Hepatic stellate cell (primary cell): ENCODE measurements around the gene MYBPH.

ENCODE experiments used
- DNase-seq: peaks from one replicate; pipeline ENCODE4 v3.0.0; 2011; ENCODE audit warnings: low spot score

Gene MYBPH

DNA sequence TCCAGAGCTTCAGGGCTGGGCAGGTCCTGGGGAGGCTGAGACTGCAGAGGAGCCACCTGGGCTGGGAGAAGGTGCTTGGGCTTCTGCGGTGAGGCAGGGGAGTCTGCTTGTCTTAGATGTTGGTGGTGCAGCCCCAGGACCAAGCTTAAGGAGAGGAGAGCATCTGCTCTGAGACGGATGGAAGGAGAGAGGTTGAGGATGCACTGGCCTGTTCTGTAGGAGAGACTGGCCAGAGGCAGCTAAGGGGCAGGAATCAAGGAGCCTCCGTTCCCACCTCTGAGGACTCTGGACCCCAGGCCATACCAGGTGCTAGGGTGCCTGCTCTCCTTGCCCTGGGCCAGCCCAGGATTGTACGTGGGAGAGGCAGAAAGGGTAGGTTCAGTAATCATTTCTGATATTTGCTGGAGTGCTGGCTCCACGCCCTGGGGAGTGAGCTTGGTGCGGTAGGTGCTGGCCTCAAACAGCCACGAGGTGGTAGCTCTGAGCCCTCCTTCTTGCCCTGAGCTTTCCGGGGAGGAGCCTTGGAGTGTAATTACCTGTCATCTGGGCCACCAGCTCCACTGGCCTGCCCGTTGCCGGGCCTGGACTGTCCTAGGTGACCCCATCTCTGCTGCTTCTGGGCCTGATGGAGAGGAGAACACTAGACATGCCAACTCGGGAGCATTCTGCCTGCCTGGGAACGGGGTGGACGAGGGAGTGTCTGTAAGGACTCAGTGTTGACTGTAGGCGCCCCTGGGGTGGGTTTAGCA, 9.3 kb downstream of the MYBPH start:
- DNase-seq, result no peak

DNA sequence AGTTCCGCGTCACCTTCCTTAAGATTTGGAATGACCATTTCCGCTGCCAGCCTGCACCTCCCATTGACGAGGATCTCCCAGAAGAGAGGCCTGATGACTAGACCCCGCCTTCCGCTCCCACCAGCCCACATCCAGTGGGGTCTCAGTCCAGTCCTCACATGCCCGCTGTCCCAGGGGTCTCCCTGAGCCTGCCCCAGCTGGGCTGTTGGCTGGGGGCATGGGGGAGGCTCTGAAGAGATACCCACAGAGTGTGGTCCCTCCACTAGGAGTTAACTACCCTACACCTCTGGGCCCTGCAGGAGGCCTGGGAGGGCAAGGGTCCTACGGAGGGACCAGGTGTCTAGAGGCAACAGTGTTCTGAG, 9.8 kb downstream of the MYBPH start:
- no peak for DNase-seq

DNA sequence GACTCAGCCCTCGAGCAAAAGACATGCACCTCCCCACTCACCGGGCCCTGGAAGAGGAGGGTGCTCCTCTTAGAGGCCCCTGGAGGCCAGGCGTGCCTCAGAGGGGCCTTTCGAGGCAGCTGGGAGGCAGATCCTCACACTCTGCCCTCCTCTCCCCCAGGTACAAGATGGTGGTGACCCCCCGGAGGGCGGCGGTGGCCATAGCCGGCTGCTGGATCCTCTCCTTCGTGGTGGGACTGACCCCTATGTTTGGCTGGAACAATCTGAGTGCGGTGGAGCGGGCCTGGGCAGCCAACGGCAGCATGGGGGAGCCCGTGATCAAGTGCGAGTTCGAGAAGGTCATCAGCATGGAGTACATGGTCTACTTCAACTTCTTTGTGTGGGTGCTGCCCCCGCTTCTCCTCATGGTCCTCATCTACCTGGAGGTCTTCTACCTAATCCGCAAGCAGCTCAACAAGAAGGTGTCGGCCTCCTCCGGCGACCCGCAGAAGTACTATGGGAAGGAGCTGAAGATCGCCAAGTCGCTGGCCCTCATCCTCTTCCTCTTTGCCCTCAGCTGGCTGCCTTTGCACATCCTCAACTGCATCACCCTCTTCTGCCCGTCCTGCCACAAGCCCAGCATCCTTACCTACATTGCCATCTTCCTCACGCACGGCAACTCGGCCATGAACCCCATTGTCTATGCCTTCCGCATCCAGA, 10.4 kb downstream of the MYBPH start:
- no peak for DNase-seq

DNA sequence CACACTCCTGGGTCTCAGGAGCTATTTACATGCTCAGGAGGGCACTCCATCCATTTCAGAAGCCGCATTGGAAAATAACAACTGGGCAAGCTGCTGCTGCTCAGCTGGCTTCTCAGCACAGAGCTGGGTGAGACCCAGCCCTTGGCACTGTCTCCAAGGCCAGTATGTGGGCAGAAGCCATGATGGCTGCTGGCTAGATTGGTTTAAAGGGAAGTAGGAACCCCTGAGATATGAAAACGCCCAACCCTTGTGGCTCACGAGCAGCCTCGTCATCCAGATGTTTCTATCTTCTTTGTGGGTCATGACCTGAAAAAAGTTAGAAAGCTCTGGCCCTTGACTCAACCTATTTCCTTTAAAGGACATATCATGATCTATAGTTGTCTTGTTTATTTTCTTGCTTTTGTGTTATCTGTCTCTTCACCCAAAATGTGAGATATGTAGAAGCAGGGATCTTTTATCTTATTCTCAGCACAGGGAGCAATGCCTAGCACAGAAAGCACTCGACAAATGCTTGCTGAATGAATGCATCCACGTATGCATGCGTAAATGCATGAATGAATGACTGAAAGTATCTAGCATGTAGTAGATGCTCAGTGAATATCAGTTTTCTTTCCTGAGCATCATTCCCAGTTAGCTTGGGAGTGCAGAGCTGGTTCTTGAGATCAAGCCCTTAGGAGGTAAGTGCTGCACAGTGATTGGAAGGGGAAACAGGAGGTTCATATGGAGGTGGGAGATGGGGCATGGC, 11.6 kb downstream of the MYBPH start:
- no peak for DNase-seq

DNA sequence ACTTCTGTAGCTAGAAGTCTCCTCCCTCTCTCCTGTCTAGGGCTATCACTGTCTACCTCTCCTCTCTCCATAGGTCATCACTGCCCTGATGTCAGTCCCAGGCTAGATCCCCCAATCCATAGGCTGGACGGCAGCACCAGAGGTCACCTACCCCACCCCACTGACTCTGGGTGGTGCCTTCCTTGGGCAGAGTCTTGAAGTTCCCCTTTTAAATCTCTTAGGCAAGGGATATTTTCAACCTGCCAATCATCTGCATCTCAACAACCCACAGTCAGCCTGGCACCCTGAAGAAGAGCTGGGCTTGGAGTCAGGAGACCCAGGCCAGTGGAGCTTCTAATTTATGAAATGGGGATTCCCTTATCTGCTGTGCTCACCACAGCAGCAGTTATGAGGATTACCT, 13.2 kb downstream of the MYBPH start:
- DNase-seq, result no peak

DNA sequence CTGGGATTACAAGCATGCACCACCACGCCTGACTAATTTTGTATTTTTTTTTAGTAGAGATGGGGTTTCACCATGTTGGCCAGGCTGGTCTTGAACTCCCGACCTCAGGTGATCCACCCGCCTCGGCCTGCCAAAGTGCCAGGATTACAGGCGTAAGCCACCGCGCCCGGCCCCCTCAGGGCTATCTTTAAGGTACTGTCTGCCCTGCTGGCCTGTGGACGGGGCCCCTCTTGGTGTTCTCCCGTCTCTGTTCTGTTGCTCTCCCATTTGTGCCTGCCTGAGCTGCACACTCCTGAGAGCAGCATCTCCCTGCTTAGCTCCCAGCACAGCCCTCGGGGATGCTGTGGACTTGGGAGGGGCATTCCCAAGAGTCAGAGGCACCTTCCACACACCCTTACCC, 13.9 kb downstream of the MYBPH start:
- no peak for DNase-seq

DNA sequence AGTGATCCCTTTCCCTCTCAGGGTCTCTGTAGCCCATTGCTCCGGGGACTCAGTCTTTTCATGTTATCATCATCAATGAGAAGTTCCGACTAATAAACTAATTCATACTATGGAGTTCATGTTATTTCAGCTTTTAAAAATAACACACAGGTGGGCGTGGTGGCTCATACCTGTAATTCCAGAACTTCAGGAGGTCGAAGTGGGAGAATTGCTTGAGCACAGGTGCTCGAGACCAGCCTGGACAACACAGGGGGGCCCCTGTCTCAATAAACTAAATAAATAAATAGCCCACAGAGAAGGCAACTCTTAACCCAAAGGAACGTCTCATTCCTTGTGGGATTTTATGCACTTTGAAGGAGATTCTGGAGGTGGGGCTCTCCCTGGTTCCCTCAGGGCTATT, 14.5 kb downstream of the MYBPH start:
- DNase-seq, result no peak

DNA sequence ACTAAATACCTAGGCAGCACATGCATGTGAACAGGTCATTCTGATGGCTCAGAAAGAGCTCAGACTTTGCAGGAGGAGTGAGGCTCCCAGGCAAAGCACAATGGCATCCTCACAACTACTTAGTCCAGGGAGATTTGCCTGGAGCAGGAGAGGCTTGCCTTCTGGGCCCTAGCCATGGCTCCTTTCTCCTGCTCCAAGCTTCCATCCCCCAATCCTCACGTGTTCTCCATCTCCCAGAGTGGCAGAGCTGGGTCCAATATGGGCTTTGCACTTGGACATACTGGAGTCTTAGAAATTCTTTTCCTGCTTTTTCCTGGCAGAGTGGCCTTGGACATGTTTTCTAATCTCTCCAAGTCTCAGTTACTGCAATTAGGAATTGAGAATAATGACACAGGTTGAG, 15.8 kb downstream of the MYBPH start:
- no peak for DNase-seq

DNA sequence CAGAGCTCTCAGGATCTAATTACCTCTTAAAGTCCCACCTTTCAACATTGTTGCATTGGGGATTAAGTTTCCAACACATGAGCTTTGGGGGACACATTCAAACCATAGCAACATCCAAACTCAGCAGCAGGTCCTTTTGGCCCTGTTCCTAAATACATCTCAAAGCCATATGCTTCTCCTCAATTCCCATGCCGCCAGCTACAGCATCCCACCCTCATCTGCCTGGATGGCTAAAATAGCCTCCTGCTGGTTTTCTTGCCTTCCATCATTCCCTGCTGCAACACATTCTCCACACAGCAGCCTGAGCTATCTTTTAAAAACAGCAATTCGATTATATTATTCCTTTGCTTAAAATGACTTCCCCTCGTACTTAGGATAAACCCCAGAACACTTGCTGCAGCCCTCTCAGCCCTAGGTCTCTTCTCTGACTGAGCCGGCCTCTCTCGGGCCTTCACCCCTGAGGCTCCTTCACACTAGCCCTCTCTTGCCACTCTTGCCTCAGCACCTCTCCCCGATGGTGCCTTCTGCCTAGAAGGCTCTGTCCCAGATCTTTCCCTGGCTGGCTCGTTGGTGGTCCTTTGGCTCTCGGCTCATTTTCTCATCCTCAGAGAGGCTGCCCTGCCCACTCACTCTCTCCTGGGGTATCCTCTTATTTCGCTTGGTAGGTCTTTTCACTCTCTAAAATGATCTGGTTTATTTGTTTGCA, 16.5 kb downstream of the MYBPH start:
- DNase-seq, result no peak

DNA sequence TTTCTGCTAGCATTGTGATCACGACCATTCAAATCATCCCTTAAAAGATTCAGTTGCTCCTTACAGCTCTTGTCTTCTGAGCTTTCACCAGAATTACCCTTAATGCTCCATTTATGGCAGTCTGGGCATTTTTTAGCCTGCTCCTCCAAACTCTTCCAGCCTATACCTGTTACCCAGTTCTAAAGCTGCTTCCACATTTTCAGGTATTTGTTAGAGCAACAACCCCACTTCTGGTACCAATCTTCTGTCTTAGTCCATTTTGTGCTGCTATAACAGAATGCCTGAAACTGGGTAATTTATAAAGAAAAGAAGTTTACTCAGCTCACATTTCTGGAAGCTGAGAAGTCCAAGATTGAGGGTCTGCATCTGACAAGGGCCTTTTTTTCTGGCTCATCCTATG, 17.2 kb downstream of the MYBPH start:
- DNase-seq, result no peak

DNA sequence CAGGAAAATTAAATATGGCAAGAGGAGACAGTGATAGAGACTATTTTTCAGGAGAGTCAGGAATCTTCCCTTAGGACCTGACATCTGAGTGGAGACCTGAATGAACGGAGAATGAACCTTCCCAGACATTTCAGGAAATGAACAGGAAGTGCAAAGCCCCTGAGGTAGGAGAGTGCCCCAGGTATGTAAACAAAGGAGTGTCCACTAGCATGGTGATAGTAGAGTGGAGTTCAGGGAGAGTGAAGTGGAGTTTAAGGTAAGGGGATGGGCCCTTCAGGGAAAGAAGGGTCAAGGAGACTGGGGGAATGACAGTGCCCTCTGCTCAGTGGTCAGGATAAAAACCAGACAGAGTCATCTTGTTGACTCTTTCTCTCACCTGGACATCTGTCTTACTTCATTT, 19.3 kb downstream of the MYBPH start:
- DNase-seq, result no peak

DNA sequence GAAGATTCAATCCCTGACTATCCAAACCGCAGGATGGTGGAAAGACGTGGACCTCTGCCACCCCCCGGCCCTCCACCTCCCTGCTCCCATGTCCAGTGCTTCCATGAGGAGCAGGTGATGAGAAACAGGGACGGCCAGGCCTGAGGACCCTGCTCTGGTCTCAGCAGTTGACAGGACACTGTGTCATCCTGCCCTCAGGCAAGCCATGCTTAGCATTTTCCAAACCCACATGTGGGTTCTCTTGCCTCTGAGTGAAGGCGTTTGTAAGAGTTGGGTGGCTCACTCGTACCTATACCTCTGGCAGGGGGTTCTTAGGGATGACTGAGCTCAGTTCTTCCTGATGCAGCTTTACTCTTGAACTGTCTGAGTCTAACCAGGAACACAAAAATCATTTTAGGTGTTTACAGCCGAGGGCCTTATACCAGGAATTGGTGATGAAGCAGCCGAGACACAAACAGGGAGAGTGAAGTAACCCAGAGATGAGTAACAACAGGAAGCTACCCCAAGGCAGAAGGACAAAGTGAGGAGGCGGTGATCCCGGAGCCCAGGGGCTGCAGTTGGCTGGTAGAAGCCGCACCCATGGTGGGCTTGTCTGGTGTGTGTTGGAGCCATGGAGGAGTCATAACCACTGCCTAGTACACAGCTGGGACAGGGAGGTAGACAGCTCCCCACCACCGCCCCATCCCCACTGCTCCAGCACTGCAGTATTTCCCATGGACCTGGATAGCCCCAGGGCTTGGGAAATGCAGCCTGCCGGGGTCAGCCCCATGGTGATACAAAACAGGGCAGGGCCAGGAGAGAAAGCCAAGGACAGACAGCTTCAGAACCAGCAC, 21.4 kb downstream of the MYBPH start:
- no peak for DNase-seq

DNA sequence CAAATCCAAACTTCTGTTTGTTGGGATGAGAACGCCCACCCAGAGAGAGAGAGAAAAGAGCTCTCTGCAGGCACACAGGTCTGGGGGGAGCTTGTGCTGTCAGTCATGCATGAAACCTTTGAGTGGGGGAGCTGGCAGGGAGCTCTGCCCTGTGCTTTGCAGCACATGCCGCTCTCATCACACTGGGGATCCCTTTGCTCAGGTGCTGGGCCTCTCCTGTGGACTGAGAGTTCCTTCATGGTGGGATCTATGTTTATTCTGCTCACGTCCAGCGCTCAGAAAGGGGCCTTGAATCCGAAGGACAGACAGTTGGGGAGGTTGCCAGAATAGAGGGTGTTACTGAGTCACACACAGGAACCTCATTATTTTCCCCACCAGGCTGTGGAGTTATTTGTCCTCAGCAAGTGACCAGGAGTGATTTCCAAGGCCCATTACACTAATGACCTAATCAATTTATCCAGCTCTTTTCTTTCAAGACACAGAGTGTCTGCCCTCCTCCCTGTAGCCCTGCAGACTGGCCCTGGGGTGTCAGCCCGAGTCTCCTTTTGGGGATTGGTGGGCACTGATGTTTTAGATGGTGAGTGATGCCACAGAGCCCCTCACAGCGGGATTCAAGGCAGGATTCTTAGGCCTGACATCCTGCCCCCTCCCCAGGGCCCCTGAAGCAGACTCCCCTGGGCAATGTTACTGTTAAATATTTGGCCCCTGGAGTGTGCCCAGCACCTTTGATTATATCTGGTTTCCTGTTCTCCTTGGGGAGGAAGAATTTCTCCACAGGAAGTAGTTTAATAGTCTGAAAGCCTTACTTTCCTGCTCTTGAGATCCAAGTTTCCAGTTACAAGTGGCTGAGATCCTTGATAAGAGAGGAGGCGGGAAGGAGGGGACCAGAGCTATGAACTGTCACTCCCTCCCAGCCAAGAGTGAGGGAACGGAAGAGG, 22.3 kb downstream of the MYBPH start:
- DNase-seq, result no peak

DNA sequence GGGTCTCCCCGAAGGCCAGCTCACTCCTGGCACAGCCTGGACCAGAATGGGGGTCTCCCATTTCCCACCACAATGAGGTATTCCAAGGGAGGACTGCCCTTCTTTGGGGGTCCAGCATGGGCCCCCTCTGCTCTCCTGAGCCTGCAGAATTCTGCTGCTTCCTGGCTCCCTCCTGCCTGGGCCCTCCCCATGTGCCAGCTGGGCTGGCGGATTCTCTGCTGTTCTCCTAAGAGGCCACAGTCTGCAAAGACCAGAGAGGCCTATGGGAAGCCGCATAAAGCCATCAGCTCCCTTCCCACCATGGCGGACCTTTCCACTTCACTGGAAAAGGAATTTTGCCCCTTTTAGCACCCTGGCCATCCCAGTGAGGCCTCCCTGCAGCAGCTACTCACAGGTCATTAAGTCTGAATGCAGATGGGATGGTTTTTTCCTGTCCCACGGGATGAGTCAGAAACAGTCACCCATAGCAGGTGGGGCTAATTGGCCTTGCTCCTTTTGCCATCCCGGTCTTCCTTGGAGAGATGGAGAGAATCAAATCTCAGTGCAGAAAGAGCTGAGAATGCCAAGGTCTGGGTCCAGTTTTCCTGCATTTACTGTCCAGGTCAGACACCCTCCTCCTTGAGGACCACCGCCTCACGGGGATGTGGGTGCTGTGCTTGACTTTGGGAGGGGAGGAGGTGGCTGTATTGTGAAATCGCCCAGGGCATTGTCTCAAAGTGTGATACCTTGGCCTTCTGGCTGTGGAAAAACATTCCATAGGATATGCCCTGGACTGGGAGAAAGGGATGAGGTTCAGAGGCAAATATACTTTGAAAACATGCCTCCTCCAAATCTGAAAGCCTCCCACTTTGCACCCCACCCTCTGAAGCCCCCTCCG, 23.2 kb downstream of the MYBPH start:
- no peak for DNase-seq

DNA sequence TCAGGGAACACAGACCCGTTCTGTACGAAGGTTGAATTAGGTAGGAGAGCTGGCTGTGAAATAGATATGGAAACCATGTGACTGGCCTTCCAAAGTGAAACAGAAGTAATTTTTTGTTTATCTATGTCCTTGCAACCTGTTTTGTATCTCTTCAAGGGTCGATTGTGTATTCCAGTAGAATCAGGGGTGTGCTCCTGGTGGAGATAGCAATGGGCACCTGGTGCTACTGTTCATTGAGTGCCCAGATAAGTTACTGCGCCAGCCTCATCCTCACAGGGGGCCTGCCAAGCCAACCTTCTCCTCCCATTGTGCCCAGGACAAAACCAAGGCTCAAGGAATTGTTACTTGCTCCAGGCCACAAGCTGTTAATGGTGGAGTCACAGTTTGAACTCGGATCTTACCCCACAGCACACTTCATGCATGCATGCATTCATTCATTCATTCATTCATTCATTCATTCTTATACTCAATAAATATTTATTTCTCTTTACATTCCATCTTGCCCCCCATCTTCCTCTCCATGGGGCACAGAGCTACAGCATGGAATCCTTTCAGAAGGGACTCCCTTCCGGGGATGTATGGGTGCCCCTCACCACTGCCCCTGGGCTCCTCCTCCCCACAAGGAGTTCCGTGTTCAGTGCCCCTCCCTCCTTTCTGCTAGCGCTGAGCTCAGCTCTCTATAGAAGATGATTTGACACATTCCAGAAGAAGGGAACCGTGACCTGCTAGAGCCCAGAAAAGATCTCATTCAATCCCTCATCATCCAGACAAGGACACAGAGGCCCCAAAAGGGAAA, 24.1 kb downstream of the MYBPH start:
- DNase-seq, result no peak

DNA sequence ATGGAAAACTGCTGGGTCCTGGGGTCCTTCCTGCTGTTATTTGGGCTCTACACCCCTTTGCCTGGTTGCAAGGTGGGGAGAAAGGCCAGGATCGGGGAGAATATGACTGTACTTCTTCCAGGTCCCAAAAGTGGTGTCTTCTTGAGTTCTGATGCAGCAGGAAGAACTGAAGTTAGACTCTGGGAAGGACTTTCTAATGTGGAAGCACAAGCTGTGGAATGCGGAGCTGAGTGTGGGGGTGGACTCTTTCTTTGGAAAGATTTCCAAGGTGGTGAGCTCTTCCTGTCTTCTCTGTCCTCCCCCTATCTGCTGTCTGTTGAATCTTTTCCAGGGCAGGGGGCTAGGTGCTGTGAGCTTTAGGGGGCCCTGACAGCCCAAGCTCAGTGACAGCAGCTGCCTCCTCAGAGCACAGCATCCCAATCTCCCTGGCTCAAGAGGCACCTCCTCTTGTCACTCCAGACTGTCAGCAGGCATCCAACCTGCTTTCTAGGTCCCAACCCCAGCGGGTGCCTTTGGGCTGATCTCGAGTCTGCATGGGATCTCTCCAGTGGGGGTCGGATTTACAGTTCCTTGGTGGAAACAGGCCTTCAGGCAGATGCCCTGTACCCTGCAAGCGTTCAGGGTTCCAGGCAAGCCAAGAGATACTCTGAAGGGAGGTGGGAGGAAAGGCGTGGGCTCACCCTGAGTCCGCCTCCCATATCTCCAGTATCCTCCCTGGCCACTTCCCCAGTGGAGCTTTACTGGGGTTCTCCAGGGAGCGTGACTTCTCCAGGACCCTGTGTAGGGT, 24.9 kb downstream of the MYBPH start:
- DNase-seq, result no peak

DNA sequence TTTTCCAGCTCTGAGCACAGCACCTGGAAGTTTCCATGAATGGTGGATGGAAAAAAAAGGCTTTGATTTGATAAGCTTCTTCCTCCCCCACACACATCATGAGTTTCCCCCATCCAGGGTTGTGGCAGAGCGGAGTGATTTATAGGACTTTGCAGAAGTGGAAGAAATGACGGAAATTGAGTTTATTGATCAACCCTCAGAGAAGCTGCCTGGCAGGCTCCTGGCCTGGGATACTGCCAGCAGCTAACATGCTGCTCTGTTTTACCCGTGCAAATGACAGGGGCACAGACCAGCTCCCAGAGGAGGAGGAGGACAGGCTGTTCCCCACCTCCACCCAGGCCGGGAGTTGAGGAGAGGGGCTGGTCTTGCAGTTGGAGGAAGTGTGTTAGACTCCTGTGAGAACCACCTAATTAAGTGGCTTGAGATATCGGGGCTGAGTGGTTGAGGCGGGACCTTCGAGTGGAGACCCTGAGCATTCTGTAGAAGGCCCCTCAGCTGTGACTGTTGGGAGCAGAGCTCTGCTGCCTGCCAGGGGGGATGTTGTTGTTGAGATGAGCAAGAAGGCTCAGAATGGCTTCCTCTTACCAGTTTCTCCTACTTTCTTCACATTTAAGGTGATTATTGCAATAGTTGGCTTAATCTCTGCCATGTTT, 26.3 kb downstream of the MYBPH start:
- no peak for DNase-seq
